Right forelimb (tissue), 1 donor: ENCODE data around the gene PRDX6.
"Not testable (repeated sequence)": the region's sequence is repeated elsewhere in the genome, so short reads cannot be mapped to it uniquely, and the experiment has no call there.

Source experiments
- DNase-seq: peaks from one replicate; pipeline ENCODE4 v3.0.0-alpha.2; 2018

The PRDX6 gene

DNA sequence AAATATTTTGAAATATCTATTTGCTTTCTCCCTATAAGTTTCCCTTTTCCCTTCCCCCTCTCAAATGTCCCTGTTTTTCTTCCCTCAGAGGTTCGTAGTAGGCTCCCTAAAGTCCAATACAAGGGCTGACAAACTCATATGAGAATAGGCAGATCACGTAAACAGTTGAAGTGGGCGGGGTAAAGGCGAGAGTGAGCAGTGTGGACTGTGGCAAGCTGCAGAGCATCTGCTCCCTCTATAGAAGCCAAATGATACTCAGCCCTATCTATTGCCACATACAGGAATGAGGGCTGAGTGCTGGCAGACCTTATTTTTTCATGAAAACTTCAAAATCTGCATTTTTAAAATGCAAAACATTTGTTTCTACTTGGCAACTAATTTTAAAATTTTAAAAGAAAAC is 26.3 kb downstream of the PRDX6 start:
- no peak for DNase-seq

DNA sequence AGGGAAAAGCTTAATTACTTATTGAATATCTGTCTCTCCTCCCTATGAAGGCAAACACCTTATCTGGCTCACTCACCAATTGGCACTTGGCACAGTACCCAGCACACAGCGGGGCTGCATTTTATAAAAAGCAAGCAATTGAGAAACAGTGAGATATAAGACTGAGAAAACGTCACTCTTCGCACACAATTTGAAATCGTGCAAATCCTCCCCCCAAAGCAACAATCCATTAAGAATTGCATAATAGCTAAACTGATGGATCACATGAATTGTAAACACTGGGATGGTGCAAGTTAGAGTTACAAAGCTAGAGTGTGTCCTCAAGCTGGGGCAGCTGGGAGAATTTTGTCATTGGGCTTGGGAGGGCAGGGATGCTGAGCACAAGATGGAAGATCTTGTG is 27.1 kb downstream of the PRDX6 start:
- DNase-seq, result no peak

DNA sequence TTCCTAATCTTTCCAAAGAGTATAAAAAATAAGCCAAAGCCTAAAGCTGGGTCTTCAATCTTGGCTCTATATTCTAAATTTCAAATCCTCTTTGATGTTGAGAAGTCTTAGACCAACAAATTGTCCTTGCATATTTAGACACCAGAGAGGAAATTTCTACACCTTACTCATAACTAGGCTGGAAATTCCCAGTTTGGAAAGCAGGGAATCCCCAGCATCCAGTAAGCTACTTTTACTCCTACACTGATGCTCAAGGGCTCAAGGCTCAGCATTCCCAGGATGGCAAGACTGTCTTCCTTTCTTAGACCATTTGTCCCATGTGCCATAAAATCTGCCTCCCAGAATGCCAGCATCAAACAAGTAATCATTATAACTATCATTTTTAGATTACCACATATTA is 28.3 kb downstream of the PRDX6 start:
- no peak for DNase-seq

DNA sequence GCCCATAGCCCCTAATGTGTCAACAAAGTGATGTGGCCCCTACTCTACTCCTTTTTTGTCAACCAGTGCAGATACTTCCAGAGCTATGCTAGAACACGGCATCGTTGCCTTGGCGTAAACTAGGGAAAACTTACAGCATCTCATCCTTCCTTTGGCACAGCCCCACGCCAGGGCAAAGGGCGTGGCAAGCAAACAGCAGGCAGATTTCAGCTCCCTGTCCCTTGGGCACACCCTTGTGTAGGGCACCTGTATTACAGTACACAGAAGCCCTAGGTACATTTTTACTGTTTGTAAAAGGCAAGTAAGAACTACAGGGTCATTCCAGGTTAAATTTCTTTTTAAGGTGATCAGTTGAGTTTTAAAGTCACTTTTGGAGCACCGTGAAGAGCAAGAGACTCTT is 29.3 kb downstream of the PRDX6 start:
- DNase-seq, result no peak

DNA sequence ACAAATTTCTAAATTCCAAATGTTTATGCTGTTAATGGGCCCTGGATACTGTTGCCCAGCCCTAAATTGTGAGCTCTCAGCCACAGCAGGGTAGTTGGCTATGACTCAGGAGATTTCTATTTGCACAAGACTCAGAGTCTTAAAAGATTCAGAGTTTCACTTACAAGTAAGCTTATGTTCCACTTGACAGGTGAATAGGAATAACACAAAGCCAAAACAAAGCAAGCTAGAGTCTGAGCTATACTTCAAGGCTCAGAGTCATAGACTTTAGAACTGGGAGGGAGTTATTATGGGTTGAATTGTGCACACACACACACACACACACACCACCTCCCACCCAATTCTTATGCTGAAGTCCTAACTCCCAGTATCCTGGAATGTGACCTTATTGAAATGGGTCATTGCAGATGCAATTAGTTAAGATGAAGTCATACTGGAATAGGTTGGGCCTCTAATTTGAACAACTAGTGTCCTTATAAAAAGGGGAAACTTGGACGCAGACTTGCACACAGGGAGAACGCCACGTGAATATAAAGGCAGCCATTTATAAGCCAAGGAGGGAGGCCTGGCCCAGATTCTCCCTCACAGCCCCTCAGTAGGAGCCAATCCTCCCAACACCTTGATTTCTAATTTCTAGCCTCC is 30.2 kb downstream of the PRDX6 start:
- DNase-seq, result no peak

DNA sequence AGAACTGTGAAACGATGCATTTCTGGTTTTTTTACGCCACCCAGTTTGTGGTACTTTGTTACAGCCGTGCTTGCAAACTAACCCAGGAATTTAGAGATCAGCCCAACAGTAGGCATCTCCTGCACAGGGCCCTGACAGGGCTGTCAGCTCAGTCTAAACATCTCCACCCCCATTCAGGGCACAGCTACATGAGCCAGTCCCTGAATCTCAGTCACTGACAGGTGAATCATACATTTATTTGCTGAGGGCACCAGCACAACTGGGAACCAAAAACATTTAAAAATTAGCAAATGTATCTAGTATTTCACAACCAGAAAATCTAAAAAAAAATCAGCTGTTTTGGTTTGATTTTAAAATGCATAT is 30.7 kb downstream of the PRDX6 start:
- DNase-seq, result no peak

DNA sequence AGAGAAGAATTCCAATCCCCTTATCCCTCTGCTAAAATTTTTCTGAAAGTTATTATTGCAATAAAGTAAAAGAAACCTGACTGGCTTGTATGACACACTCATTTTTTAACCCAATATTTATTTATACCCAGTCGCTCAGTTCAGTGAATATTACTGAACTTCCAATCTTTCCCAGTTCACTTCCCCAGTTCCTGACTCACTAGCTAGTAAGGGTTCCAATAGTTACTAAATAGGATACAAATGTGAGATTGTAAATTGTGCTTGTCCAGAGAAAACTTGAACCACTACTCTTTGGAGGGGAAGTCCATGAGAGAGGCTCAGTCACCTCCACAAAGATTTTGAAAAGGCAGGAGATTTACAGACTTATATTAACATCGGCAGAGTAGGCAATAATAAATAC is 31.4 kb downstream of the PRDX6 start:
- no peak for DNase-seq

DNA sequence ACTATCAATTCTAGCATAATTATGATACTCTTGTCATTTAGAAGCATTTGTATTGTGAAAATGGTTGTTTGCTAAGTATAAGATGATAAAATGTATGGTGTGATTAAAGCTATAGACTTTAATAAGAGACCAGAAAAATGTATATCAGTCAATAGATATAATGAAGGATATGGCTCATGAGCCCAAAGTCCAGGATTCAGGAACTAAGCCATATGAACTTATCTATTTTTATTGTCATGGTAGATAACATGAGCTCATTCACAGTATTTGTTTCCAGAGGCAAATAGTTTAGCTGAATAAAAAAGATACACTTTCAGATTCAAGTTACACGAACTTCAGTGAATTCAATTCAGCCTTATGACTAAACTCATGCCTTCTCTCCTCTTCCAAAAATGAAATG is 32.7 kb downstream of the PRDX6 start:
- no peak for DNase-seq

DNA sequence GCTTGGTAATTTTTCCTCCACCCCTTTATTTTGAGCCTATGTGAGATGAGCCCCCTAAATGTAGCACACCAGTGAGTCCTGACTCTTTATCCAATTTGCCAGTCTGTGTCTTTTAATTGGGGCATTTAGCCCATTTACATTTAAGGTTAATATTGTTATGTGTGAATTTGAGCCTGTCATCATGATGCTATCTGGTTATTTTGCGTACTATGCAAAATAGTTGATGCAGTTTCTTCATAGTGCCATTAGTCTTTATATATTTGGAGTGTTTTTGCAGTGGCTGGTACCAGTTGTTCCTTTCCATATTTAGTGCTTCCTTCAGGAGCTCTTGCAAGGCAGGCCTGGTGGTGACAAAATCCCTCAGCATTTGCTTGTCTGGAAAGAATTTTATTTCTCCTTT is 37.4 kb downstream of the PRDX6 start:
- not testable (repeated sequence) for DNase-seq

DNA sequence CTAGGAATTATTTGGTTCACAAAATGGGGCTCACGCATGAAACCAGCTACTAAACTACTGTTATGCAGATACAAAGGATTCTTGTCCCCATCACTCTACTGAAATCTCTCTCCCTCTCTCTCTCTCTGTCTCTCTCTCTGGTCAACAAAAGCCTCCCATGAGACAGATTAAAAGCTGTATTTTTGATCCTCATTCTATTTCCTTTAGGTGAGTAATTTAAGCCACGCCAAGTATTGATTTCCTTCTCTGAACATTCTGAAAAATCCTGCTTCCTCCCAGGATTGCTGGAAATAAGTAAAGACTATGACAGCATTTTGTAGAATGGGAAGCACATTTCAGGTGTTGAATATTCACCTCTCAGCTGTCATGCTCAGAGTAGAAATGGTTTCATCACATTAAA is 43.7 kb downstream of the PRDX6 start:
- no peak for DNase-seq

DNA sequence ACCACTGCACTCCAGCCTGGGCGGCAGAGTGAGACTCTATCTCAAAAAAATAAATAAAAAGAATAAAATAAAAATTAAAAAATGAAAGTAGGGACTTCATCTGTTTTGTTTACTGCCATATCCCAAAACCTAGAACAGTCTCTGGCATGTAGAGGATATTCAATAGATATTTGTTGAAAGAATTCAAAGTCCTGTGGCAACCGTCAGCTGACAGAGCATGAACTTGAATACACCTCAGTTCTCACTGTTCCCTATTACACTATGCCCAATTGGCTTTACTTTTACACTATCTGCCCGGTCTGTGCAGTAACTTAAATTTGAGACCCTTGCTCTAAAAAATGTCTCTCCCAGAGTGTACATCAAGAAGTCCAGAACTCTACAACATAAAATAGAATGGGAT is 46.2 kb downstream of the PRDX6 start:
- DNase-seq, result no peak

DNA sequence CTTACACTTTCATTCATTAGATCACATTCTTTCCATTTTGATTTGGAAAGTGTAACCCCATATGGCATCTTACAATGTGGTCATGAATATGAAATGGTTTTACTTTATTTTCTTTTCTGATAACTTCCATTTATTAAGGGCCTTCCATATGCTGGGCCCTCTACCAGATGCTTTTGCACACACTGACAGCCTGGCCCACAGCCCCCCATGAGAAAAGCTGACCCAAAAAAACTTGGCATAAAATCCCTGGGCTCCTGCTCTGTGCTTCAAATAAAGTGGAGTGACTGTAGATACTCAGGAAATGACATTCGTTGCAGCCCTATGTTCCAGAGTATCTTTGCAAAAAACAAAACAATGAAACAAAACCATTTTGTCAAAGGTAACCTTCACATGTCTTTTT is 48.8 kb downstream of the PRDX6 start:
- no peak for DNase-seq

DNA sequence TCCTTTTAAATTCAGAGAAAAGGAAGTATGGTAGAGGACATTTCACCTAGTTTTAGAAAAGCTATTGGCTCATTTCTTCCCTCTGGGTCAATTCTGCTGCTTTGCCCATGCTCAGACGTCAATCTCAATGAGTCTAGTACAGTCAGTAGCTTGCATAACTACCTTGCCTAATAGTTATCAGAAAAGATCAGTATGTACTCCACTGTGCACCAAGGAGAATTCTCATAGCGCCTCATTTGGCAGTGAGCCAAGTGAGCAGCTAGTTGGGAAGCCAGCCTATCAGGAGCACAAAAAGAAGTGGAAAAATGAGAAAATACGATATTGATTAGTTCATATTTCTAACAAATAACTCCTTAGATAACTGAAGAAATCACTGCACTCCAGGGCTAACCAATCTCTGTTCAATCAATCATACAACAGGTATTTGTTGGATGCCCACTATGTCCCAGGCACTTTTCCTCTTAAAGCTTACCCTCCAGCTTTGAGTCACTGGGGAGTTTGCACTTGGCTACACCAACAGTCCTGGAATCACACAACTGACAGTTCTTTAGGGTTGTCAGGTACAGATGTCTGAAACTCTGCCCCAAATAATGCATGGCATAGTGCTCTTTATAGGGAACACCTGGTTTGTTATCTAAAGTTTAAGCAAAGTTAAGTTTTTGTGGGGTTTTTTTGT is 50.2 kb downstream of the PRDX6 start:
- no peak for DNase-seq

DNA sequence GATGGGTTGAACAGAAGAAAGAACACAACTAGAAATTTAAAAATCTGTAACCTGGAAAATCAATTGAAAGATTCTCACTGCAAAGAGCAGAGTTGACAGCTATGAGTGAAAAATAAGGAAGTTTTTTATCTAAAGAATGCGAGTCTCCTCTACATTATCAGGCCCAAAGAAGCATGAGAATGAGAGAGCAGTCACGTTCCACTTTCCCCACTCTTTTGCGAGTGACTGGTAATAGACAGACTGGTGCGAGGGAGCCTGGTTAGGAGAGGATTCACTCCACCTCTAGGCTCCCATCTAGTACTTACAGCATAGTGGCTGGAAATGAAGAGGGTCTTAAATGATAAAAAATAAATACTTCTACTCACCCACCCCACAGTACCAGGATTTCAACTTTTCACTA is 52.0 kb downstream of the PRDX6 start:
- DNase-seq, result no peak

DNA sequence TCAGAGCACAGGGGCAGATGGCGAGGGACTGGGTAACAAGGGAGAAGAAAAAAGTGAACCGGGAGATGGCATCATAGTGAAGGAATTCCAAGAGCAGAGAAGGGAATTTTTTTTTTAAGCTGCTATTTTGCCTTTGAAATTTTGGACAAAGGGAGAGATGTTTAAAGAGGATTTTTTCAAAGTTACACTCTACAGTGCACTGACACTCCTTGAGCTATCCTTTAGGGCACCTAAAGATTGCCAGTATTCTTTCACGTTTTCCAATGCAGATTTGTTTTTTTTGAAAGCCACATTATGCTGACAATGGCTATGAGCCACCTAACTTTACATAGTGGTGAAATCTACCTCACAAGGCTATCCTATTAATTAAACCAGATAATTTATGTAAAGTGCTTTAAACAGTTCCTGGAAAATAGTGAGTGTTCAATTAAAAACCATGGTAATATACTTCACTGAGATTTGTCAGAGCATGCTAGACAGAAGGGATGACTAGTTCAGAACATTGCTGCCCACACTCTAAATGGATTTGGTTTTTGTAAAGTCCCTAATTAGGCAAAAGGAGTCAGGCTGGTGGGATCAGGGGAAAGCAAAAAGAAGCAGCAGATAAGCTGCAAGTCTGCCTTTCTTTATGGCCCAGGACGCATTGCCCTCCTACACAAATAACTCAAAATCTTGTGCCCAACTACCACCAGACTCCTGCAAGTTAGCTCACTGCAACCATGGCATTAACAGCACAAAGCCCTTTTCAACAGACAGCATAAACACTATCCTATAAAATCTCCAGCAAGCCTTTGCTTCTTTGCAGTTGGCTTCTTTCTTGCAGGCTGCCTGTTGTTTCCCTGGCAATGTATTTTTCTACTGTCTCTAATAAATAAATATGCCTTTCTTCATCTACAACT is 53.9 kb downstream of the PRDX6 start:
- DNase-seq, result no peak

DNA sequence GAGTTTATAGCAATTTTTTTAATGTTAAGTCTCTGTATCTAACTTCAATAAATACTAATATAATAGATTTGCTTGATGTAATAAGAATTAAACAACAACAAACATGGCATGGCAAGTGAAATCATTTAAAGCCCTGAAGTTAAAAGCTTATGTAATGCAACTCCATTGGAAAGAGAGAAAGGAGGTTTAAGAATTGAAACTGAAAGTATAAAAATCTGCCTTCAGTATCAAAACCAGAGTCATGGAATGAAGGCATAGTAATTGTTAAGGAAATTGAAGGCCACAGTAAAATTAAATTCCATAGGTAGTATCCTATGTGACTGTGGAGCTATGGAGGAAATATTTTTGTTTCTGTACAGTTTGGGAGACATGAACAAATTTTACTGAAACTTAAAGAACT is 55.1 kb downstream of the PRDX6 start:
- DNase-seq, result no peak

DNA sequence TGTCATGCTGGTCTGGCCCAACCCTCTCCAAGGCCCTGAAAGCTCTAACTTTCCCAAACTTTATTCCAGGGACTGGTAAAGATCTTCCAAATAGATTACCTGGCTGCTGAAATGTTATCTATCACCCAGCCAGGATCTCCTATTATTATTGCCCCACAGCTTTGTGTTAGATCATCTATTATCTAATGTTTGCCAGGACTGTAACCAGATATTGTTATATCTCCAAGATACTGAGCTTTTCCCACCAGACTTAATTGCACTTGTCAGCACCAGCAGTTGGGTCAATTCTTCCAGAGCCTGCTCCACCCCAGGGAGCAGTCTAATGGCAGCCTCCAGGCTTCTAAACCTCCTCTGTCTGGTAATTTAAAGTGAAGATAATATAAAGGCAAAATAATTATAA is 59.1 kb downstream of the PRDX6 start:
- DNase-seq, result no peak
